Lower leg skin (tissue), 4 donors: ENCODE results near the gene ZCCHC24. TPM values are rescaled to one million over a fixed set of nuclear protein-coding genes. Genes with fewer than 3 reads are reported as not detected.

Source experiments
- DNase-seq, 2 donors: peaks; one replicate each; pipeline ENCODE4 v3.0.0-alpha.2; 2019; ENCODE audit warnings: low spot score in 2 of 2
- H3K4me3 ChIP-seq: fragments of 200-600 bp; sonication (generic); 2 replicates; pipeline ENCODE4 v1.5.1; 2017; ENCODE audit warnings: mild to moderate bottlenecking, low read depth; ENCODE audit not compliant: poor library complexity, severe bottlenecking
- POLR2A ChIP-seq, 2 donors: fragments of 450-650 bp; IDR thresholded peaks; one replicate each; pipeline ENCODE4 v1.6.1; 2016 to 2017; ENCODE audit warnings: antibody characterized with exemption in 2 of 2, mild to moderate bottlenecking in 1 of 2, moderate library complexity in 1 of 2
- WGBS, 2 donors: methylation state at CpG; one replicate each; pipeline ENCODE4 v1.1.5; 2018; 5-methylcytosine and 5-hydroxymethylcytosine counted together
- intact Hi-C: fragments of 100-400 bp; cut with DNase I; formaldehyde crosslinking; loops from one replicate; pipeline ENCODE4 v1.15.0; 2023; ENCODE audit warnings: low total_unique reads
- total RNA-seq, 4 donors: library from RNA; depleted of rRNA; stranded (reverse); fragments of >200 nt; gene quantifications; one replicate each; pipeline ENCODE4 v1.1.0, GENCODE V29; 2016
- TF ChIP-seq, protein P1 (sequence below), 3 donors: fragments of 450-650 bp; IDR thresholded peaks; one replicate each; pipeline ENCODE4 v1.5.1; 2016; ENCODE audit warnings: antibody characterized with exemption in 3 of 3, mild to moderate bottlenecking in 3 of 3, moderate library complexity in 2 of 3

Gene ZCCHC24
- total RNA-seq, 4 donors from 2014 or later: 9.9 to 16.8 (median 13.1) TPM

DNA sequence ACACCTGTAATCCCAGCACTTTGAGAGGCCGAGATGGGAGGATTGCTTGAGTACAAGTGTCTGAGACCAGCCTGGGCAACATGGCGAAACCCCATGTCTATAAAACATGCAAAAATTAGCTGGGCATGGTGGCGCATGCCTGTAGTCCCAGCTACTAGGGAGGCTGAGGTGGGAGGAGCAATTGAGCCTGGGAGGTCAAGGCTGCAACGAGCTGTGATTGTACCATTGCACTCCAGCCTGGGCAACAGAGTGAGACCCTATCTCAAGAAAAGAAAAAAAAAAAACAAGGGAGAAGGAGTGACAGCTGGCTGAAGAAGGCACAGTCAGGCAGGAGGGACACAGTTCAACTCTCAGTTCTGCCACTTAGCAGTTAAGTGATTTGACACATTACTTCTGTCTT is 26.4 kb upstream of the ZCCHC24 start:
- DNase-seq: peak in 1 of 2 donors; percentile 29
- intact Hi-C loops: no loop called here

DNA sequence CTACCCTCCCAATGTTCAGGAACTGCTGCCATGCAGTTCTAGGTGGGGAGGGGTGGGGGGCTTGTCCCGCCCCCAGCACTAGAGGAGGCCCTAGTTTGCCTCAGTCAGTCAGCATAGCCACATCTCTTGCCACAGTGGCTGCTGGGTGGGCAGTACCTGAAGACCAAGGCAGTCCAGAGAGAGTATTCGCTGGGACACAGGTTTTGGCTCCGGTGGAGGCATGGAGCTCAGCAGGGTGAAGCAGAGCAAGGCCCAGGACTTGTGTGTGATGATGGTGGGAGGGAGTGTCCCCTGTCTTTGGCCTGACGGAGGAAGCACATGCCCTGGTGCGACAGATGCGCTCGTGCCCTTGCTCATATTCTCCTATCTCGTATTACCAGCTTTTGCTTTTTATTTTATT is 24.7 kb upstream of the ZCCHC24 start:
- no peak for TF ChIP-seq POLR2A (IDR thresholded peaks at IDR 0.05)
- TF ChIP-seq, protein P1, sequence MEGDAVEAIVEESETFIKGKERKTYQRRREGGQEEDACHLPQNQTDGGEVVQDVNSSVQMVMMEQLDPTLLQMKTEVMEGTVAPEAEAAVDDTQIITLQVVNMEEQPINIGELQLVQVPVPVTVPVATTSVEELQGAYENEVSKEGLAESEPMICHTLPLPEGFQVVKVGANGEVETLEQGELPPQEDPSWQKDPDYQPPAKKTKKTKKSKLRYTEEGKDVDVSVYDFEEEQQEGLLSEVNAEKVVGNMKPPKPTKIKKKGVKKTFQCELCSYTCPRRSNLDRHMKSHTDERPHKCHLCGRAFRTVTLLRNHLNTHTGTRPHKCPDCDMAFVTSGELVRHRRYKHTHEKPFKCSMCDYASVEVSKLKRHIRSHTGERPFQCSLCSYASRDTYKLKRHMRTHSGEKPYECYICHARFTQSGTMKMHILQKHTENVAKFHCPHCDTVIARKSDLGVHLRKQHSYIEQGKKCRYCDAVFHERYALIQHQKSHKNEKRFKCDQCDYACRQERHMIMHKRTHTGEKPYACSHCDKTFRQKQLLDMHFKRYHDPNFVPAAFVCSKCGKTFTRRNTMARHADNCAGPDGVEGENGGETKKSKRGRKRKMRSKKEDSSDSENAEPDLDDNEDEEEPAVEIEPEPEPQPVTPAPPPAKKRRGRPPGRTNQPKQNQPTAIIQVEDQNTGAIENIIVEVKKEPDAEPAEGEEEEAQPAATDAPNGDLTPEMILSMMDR (IDR thresholded peaks at IDR 0.05): no peak
- no peak overlapping the region for H3K4me3 ChIP-seq
- 95 to 98% methylated on average over 8 of the region's 8 CpGs for WGBS, 2 donors
- intact Hi-C loops: no loop called here
- DNase-seq: peak in 1 of 2 donors; percentile 50

More for the DNA sequence above, 26.4 kb upstream of the ZCCHC24 start:
- TF ChIP-seq POLR2A (IDR thresholded peaks at IDR 0.05): no peak
- TF ChIP-seq, protein P1 (IDR thresholded peaks at IDR 0.05): no peak
- WGBS, 2 donors: 94 to 97% methylated on average over 4 of the region's 4 CpGs
- no peak overlapping the region for H3K4me3 ChIP-seq

DNA sequence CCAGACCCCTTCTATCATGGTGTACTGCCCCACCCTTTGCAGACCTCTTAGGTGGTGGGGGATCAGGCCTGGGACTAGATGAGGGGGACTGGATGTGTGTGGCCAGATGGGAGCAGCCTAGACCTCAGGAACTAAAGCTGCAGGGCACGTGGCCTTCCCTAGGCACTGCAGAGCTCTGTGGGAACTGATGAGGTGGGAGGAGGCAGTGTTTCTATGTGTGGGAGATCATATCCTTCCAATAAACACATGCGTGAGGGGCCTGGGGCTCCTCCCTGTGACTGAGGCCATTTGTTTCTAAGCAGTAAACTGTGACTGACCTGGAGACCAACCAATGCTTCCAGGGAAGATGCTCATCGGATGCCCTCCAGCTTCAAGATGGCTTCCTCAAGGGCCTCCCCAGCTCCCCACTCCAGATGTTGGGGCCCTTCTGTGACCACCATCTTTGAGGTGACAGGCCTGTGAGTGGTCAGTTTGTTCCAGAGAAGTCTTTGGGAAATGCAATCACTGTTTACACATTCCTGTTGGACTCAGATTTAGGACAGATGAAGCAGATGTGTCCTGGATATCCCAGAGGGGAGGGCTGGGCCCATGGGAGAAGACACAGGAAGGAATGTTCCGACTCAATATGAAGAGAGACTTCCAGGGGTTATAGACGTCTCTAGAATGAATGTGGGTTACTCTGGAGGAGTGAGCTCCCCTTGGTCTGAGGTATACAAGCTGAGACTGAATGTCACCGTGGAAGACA is 23.6 kb upstream of the ZCCHC24 start:
- 87 to 88% methylated on average over 6 of the region's 6 CpGs for WGBS, 2 donors
- H3K4me3 ChIP-seq: no peak overlapping the region
- DNase-seq: peak in 1 of 2 donors; percentile 59
- TF ChIP-seq, protein P1 (IDR thresholded peaks at IDR 0.05): no peak
- no peak for TF ChIP-seq POLR2A (IDR thresholded peaks at IDR 0.05)
- intact Hi-C loops: no loop called here

DNA sequence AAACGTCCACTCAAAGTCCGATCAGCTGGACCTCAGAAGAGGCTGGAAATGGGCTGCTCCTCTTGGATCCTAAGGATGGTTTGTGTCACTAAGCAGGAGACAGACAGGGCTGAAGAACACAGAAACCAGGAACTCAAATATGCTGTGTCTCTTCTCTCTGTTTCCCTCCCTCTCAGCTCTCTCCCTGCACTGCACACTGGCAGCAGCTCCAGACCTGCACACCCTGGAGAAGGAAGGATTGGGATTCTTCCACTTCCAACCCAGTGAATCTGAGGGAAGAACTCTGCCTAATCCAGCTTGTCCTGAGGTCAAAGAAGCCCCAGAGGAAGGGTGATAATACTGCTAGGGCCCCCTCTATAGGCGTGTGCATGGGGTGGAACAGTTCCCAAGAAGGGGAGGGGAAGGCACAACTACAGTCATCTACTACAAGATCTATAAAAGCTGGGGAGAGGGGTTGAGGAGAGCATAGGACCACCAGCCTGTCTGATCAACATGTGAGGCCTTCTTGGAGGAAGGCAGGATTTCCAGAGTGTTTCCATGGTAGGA is 22.7 kb upstream of the ZCCHC24 start:
- TF ChIP-seq, protein P1 (IDR thresholded peaks at IDR 0.05): no peak
- TF ChIP-seq POLR2A (IDR thresholded peaks at IDR 0.05): no peak
- DNase-seq: no peak
- 74 to 85% methylated on average over 3 of the region's 3 CpGs for WGBS, 2 donors
- intact Hi-C loops: no loop called here
- H3K4me3 ChIP-seq: no peak overlapping the region

DNA sequence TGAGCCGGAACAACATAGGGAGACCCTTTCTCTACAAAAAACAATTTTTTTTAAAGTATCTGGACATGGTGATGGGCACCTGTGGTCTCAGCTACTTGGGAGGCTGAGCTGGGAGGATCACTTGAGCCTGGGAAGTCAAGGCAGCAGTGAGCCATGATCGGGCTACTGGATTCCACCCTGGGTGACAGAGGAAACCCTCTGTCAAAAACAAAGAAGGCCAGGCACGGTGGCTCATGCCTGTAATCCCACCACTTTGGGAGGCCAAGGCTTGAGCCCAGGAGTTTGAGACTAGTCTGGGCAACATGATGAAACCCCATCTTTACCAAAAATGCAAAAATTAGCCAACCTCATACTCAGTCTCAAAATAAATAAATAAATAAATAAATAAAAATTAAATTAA is 19.9 kb upstream of the ZCCHC24 start:
- DNase-seq: peak in 1 of 2 donors; percentile 77
- 96 to 97% methylated on average over 3 of the region's 3 CpGs for WGBS, 2 donors
- TF ChIP-seq, protein P1 (IDR thresholded peaks at IDR 0.05): no peak
- TF ChIP-seq POLR2A (IDR thresholded peaks at IDR 0.05): no peak
- intact Hi-C loops: no loop called here
- H3K4me3 ChIP-seq: no peak overlapping the region
